ENCODE measurements around the gene ASCL5.

Gene ASCL5

DNA sequence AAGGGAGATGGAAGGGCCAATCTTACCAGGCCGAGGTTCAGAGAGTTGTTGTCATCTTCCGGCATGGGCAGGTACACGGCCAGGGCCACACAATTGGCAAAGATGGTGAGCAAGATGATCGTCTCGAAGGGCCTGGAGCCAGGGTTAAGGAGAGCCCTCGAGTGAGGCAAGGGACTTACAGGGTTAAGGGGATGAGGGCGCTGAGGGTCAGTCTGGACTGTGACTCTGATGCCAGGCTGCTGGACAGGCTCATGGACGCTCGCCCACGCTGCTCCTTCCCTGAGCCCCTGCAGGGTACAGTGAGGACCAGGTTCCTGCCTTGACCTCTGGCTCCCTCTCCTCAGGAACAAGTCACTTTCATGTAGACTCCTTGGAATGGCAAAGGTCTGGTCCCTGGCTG, 16.8 kb downstream of the ASCL5 start:
- Mint-ChIP-seq H3K4me1 (peaks cover 12% of the 10 kb centered on the region), H3K36me3 (ENCODE audit: insufficient read depth) (peaks cover 2% of the 10 kb centered on the region), H3K9me3 (no peaks in the 10 kb centered on the region), H3K27ac (ENCODE audit: low read depth) (no peak overlapping the region), H3K4me3 (no peak overlapping the region), H3K27me3 (no peaks in the 10 kb centered on the region)
- ATAC-seq (replicated peaks; ENCODE audit: extremely low read depth, poor library complexity, severe bottlenecking) (no peak), DNase-seq (ENCODE audit: low spot score in 2 of 2) (no peak)

DNA sequence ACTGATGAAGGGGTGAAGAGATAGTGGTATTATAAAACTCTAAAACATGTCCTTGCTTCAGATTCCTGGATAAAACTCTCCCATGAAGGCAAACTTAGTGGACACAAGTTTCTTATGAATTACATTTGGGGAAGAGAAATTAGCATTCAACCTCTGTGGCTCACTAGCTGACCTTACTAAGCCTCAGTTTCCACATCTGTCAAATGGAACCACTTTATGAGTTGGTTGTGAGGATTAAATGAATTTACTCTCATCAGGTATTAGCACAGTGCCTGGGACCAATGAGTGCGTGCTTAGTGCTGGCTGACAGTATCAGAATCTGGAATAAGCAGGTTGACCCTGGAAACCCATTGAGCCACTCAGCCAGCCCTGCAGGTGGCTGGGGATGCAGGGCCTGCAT, 17.3 kb downstream of the ASCL5 start:
- no peak overlapping the region for H3K27ac Mint-ChIP-seq (ENCODE audit: low read depth)
- DNase-seq (ENCODE audit: low spot score in 2 of 2) (no peak), ATAC-seq (replicated peaks; ENCODE audit: extremely low read depth, poor library complexity, severe bottlenecking) (no peak)
- peaks cover 2% of the 10 kb centered on the region for H3K36me3 Mint-ChIP-seq (ENCODE audit: insufficient read depth)
- H3K27me3 Mint-ChIP-seq, result no peaks in the 10 kb centered on the region
- H3K4me3 Mint-ChIP-seq, result no peak overlapping the region
- H3K4me1 Mint-ChIP-seq, result peaks cover 8% of the 10 kb centered on the region
- H3K9me3 Mint-ChIP-seq, result no peaks in the 10 kb centered on the region

DNA sequence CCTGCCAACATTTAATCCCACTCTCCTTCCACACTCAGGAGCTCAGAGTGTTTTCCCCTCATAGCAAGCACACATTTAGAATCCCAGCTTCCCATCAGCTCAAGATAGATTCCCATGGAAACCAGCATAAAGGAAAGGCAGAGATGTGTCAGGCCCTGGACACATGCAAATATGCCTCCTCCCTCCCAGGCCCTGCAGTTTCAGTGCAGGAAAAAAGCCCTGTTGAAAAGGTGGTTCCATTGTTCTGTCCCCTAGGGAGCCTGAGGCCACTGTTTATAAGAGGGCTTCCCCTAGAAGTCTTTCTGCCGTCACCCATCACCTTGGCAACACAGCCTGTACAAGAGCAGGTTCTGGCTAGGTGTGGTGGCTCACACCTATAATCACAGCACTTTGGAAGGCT, 18.4 kb downstream of the ASCL5 start:
- H3K4me1 Mint-ChIP-seq, result no peaks in the 10 kb centered on the region
- no peak for ATAC-seq (replicated peaks; ENCODE audit: extremely low read depth, poor library complexity, severe bottlenecking)

GRCh38 chr1:201105688-201106087, 21.3 kb downstream of the ASCL5 start:
- Mint-ChIP-seq H3K27ac (ENCODE audit: low read depth) (no peak overlapping the region), H3K4me1 (no peaks in the 10 kb centered on the region), H3K4me3 (no peak overlapping the region), H3K27me3 (no peaks in the 10 kb centered on the region), H3K36me3 (ENCODE audit: insufficient read depth) (no peaks in the 10 kb centered on the region), H3K9me3 (no peaks in the 10 kb centered on the region)
- no peak for DNase-seq (ENCODE audit: low spot score in 2 of 2)
- no peak for ATAC-seq (replicated peaks; ENCODE audit: extremely low read depth, poor library complexity, severe bottlenecking)

More for the DNA sequence above, 18.4 kb downstream of the ASCL5 start:
- H3K27ac Mint-ChIP-seq (ENCODE audit: low read depth), result no peak overlapping the region
- no peak overlapping the region for H3K4me3 Mint-ChIP-seq
- H3K27me3 Mint-ChIP-seq, result no peaks in the 10 kb centered on the region
- peaks cover 2% of the 10 kb centered on the region for H3K36me3 Mint-ChIP-seq (ENCODE audit: insufficient read depth)
- no peaks in the 10 kb centered on the region for H3K9me3 Mint-ChIP-seq
- no peak for DNase-seq (ENCODE audit: low spot score in 2 of 2)

DNA sequence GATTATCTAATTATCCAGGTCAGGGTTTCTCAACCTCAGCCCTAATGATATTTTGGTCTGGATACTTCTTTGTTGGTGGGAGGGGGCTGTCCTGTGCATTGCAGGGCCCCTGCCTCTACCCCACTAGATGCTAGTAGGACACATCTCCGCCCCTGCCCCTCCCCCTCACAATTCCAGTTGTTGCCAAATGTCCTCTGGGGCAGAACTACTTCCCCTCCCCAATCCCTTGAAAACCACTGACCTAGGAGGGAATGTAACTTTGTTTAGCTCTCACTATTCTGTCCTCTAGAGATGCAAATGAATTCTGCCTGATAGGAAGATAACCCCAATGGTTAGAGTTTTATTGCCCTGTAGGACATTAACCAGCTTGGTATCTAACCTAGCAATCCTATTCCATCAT, 22.8 kb downstream of the ASCL5 start:
- H3K36me3 Mint-ChIP-seq (ENCODE audit: insufficient read depth), result no peaks in the 10 kb centered on the region
- no peak overlapping the region for H3K27ac Mint-ChIP-seq (ENCODE audit: low read depth)
- no peak for ATAC-seq (replicated peaks; ENCODE audit: extremely low read depth, poor library complexity, severe bottlenecking)
- no peak for DNase-seq (ENCODE audit: low spot score in 2 of 2)
- no peaks in the 10 kb centered on the region for H3K27me3 Mint-ChIP-seq
- H3K9me3 Mint-ChIP-seq, result no peaks in the 10 kb centered on the region
- no peaks in the 10 kb centered on the region for H3K4me1 Mint-ChIP-seq
- H3K4me3 Mint-ChIP-seq, result no peak overlapping the region

- Mint-ChIP-seq H3K27ac (ENCODE audit: low read depth) (no peak overlapping the region), H3K27me3 (no peaks in the 10 kb centered on the region), H3K4me1 (no peaks in the 10 kb centered on the region), H3K9me3 (no peaks in the 10 kb centered on the region), H3K4me3 (no peak overlapping the region), H3K36me3 (ENCODE audit: insufficient read depth) (no peaks in the 10 kb centered on the region)
- no peak for DNase-seq (ENCODE audit: low spot score in 2 of 2)
- ATAC-seq (replicated peaks; ENCODE audit: extremely low read depth, poor library complexity, severe bottlenecking), result no peak
These were observed 23.3 kb downstream of the ASCL5 start for GRCh38 chr1:201103666-201104065.

- H3K27me3 Mint-ChIP-seq, result no peaks in the 10 kb centered on the region
- H3K4me1 Mint-ChIP-seq, result no peaks in the 10 kb centered on the region
- no peaks in the 10 kb centered on the region for H3K9me3 Mint-ChIP-seq
- H3K4me3 Mint-ChIP-seq, result no peak overlapping the region
- ATAC-seq (replicated peaks; ENCODE audit: extremely low read depth, poor library complexity, severe bottlenecking), result no peak
- H3K36me3 Mint-ChIP-seq (ENCODE audit: insufficient read depth), result peaks cover 2% of the 10 kb centered on the region
- no peak overlapping the region for H3K27ac Mint-ChIP-seq (ENCODE audit: low read depth)
- no peak for DNase-seq (ENCODE audit: low spot score in 2 of 2)
These were observed 26.6 kb downstream of the ASCL5 start for GRCh38 chr1:201100169-201100930.

DNA sequence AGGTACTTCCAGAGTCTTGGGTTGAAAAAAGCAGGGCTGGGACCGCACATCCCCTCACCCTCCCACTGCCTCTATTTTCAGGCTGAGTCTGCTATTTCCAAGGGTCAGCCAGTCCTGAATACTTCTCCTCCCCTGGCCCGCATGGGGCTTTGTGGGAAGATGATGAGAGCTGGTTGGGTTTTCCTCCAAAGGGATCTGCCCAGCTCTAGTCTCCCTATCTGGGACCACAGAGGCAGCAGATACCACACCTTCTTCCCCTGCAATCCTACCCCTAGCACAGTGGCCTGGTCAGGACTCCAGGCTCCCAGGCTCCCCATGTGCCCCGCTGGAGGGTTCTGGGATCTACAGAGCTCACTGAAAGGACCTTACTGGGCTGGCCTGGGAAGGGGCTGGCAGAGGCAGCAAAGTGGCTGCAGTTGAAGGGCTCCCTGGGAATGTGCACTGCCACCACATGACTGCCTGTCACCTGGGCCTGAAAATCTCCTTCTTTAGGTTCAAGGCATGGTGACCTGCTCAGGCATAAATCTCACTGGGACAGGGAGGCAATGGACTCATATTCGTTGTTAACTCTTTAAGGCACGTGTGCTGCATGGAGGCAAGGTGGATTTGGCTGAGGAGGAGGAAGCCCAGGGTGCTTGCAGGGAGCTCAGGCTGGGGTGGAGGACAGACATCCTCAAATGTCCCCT, 27.8 kb downstream of the ASCL5 start:
- Mint-ChIP-seq H3K9me3 (no peaks in the 10 kb centered on the region), H3K36me3 (ENCODE audit: insufficient read depth) (peaks cover 2% of the 10 kb centered on the region), H3K4me3 (no peak overlapping the region)

DNA sequence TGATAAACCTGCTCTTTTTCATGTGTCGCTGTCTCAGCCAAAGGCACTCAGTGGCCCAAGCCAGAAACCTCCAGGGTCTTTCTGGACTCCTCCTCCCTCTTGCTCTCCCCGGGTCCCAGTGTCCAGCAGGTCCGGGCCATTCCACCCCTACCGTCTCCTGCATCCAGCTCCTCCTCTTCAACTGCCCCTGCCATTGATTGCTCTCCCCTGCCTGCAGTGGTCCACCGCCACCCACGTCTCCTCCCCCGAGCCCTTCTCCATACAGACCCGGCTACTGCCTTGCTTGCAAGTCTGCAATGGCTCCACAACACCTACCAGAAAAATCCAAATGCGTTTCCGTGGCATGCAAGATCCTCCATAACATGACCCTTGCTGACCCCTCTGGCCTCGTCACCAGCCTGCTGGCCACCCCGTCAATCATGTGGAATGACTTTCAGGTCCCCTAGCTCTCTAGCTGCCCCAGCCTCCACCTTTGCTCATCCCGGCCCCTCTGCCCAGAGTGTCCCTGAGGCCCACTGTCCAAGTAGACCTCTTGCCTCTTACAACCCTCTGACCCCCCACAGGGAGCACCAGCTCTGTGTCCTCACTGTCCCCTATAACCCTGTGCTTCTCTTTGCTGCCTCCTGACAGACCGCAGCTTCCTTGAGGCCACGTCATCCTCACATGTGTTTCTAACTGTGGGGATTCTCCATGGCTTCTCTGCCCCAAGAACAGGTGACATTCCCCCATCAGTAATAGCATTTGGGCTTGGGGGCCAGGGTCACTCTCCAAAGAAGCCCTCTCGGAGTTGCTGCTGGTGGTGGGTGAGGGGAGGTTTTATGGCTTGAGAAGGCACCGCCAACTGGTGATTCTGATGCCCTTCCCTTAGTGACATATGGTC, 29.8 kb downstream of the ASCL5 start:
- H3K9me3 Mint-ChIP-seq, result no peaks in the 10 kb centered on the region
- no peaks in the 10 kb centered on the region for H3K27me3 Mint-ChIP-seq
- ATAC-seq (replicated peaks; ENCODE audit: extremely low read depth, poor library complexity, severe bottlenecking) (no peak), DNase-seq (ENCODE audit: low spot score in 2 of 2) (no peak)
- H3K4me1 Mint-ChIP-seq, result no peaks in the 10 kb centered on the region
- H3K36me3 Mint-ChIP-seq (ENCODE audit: insufficient read depth), result peaks cover 3% of the 10 kb centered on the region
- no peak overlapping the region for H3K27ac Mint-ChIP-seq (ENCODE audit: low read depth)
- no peak overlapping the region for H3K4me3 Mint-ChIP-seq

More for the DNA sequence above, 27.8 kb downstream of the ASCL5 start:
- no peak for ATAC-seq (replicated peaks; ENCODE audit: extremely low read depth, poor library complexity, severe bottlenecking)
- DNase-seq (ENCODE audit: low spot score in 2 of 2), result no peak
- Mint-ChIP-seq H3K4me1 (no peaks in the 10 kb centered on the region), H3K27ac (ENCODE audit: low read depth) (no peak overlapping the region), H3K27me3 (no peaks in the 10 kb centered on the region)

DNA sequence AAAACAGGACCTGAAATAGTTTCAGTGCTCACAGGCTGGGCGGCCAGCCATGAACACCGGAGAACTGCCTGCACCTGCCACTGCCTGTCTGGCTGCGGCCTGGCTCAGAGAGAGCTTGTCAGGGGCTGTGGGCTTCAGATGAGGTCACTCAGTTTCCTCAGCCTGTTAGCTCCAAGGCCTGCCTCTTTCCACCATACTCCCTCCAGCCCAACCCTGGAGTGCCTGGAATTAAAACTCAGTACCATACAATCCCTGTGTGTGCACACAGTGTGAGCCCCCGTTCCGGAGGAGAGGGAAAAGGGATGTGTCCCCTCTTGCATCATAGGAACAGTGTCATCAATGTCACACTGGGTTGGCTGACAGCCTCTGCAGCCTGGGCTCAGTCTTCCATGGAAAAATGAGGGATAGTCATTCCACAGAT, 30.9 kb downstream of the ASCL5 start:
- Mint-ChIP-seq H3K9me3 (no peaks in the 10 kb centered on the region), H3K4me3 (no peak overlapping the region), H3K27me3 (peaks cover 10% of the 10 kb centered on the region), H3K36me3 (ENCODE audit: insufficient read depth) (peaks cover 3% of the 10 kb centered on the region), H3K27ac (ENCODE audit: low read depth) (no peak overlapping the region), H3K4me1 (no peaks in the 10 kb centered on the region)
- ATAC-seq (replicated peaks; ENCODE audit: extremely low read depth, poor library complexity, severe bottlenecking) (no peak), DNase-seq (ENCODE audit: low spot score in 2 of 2) (no peak)

DNA sequence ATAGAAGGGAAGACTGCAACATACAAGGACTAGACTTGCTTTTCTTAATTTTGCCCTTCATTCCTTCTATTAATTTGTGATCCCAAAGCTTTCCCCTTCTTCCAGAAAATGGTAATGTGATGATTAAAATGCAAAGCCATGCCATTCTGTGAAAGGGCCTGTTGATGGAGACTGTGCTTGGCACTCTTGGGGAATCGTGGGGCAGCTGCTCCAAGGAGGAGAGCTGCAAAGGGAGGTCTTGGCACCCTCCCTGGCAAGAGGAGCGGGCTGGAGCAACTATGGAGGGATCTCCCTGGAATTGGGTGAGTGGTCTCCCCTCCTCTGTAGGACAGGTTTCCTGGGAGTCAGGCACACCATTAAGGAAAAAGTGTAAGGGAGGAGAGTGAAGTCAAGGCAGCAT, 31.4 kb downstream of the ASCL5 start:
- DNase-seq (ENCODE audit: low spot score in 2 of 2) (no peak), ATAC-seq (replicated peaks; ENCODE audit: extremely low read depth, poor library complexity, severe bottlenecking) (no peak)
- Mint-ChIP-seq H3K9me3 (no peaks in the 10 kb centered on the region), H3K27me3 (peaks cover 10% of the 10 kb centered on the region), H3K36me3 (ENCODE audit: insufficient read depth) (peaks cover 3% of the 10 kb centered on the region), H3K27ac (ENCODE audit: low read depth) (no peak overlapping the region), H3K4me3 (no peak overlapping the region), H3K4me1 (no peaks in the 10 kb centered on the region)

DNA sequence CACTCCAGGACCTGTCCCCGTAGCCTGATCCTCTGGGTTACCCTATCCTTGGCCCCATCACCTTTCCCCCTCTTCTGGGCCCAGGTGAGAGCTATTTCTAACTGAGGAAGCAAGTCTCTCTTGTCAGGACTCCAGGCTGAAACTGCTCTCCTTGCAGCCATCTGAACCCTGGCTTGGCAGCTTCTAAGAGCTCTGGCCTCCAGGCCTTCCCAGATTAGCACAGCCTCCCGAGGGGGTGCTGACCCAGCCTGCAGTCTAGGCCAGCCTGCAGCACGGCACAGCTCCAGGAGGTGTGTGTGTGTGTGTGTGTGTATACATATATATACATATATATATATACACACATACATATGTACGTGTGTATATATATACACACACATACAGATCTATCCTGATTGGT, 32.2 kb downstream of the ASCL5 start:
- H3K9me3 Mint-ChIP-seq, result no peaks in the 10 kb centered on the region

More for the DNA sequence above, 32.2 kb downstream of the ASCL5 start:
- no peak overlapping the region for H3K4me3 Mint-ChIP-seq
- no peaks in the 10 kb centered on the region for H3K4me1 Mint-ChIP-seq
- H3K27me3 Mint-ChIP-seq, result peaks cover 10% of the 10 kb centered on the region
- no peak overlapping the region for H3K27ac Mint-ChIP-seq (ENCODE audit: low read depth)
- H3K36me3 Mint-ChIP-seq (ENCODE audit: insufficient read depth), result peaks cover 3% of the 10 kb centered on the region
- no peak for ATAC-seq (replicated peaks; ENCODE audit: extremely low read depth, poor library complexity, severe bottlenecking)
- DNase-seq (ENCODE audit: low spot score in 2 of 2), result no peak

Data from central memory CD8-positive, alpha-beta T cell (primary cell).